Measurements from ENCODE around the gene TBC1D23.
"Not testable (repeated sequence)": the region's sequence is repeated elsewhere in the genome, so short reads cannot be mapped to it uniquely, and the experiment has no call there.

TBC1D23 gene

DNA sequence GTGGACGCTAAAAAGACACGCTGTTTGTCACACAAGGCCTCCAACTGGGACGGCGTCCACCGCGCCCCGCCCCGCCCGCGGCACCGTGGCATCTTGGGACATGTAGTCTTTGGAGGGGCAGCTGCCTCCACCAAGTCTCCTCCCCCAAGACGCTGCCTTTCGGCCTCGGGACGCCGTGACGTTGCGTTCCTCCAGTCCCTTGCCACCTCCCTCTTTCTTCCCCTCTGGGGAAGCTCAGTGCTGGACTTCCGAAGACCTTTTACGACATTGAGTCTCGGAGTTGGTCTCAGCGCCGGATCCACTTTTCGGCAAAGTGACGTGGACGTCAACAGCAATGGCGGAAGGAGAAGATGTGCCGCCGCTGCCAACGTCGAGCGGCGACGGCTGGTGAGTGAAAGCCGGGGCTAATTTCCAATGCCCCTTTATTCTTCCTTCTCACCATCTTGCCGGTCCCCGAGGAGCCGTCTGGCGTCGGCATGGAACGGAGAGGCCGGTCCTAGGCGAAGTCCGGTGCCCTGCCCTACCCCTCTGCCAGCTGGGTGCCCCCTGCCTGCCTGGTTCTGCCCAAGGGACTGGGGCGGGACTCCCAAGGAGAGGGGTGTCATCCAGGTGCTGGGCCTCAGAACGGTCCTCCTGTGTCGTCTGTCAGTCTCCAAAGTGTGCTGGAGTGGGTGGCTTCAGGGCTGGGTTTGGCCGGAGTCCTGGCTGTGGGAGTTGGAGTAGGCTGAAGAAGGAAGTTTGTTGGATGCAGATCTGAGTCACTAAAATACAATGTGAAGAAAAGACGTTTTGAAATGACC is at the start of gene TBC1D23:
TSS of gene TBC1D23 (plus strand) at position 308 of the 800 bp plus-strand sequence. CDS start at position 335, 27 bp downstream.
- DNase-seq (ENCODE audit: low spot score) (peak; percentile 99), FAIRE-seq (peak; percentile 99)

DNA sequence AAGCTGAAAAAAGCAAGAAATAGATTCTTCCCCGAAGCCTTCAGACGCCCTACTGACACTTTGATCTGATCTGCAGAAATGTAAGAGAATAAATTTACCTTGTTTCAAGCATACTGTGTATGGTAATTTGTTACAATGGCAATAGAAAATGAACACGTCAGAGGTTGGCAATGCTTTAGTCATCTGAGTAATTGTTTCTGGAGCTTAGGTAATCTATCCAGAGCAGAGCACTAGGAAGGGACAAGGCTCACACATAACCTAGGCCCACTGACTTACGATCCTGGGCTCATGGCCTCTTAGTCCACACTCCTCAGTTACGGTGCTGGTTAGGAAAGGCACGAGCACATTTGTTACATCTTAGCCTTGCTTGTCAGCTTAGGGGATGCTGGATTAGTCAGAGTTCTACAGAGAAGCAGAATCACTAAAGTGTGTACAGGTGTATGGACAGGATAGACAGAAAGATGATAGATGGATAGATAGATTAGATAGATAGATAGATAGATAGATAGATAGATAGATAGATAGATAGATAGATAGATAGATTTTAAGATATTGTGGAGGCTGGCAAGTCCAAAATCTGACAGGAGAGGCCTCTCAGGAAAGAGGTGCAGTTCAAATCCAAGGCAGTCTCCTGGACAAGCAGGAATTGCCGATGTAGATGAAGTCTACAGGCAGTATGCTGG is 46.8 kb upstream of the TBC1D23 start:
- FAIRE-seq (no peak), DNase-seq (ENCODE audit: low spot score) (no peak)

DNA sequence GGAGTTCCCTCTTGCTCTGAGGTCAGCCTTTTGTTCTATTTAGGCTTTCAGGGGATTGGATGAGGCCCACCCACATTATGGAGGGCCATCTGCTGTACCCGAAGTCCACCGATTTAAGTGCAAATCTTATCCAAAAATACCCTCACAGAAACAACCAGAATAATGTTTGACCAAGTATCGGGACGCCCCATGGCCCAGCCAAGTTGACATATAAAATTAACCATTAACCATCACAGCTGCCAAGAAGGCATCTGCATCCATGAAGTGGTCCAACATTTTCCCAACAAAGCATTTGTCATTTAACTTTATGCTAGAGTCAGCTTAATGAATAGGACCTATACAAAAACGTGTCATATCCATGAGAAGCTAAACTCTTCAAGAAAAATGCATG is 46.2 kb upstream of the TBC1D23 start:
- DNase-seq (ENCODE audit: low spot score) (no peak), FAIRE-seq (peak; percentile 9)

DNA sequence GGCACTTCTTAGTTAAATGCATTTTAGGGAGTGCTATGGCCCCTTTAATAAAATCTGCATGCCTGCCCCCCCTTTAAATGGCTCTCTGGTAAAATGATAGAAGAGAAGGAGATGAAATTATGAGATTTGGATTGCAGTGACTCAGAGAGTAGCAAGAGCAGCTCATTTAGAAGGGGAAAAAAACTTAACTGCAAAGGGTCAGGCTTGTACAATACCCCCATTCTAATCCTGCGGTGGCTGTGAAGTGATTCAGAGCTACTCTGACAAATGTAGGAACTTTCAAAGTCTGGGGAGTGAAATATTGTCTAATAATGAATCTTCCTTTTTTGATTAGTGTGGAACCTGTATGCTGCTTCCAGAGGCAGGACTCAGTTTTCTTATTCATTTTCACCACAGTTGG is 44.1 kb upstream of the TBC1D23 start:
- FAIRE-seq (no peak), DNase-seq (ENCODE audit: low spot score) (peak; percentile 50)

DNA sequence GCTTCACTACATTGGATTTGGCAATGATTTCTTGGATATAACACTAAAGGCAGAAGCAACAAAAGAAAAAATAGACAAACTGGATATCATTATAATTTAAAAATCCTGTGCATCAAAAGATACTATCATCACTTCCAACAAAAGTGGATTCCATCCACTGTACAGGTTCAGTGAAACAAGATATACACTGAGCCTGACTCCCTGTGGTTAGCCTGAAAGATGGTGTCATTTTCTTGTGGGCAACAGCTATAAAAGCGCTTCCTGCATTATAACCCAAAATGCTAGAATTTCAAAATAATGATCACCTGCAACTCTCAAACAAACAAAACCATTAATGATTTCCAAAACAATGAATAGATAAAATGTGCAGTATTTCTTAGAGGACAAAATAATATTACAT is 39.6 kb upstream of the TBC1D23 start:
- DNase-seq (ENCODE audit: low spot score) (no peak), FAIRE-seq (no peak)

DNA sequence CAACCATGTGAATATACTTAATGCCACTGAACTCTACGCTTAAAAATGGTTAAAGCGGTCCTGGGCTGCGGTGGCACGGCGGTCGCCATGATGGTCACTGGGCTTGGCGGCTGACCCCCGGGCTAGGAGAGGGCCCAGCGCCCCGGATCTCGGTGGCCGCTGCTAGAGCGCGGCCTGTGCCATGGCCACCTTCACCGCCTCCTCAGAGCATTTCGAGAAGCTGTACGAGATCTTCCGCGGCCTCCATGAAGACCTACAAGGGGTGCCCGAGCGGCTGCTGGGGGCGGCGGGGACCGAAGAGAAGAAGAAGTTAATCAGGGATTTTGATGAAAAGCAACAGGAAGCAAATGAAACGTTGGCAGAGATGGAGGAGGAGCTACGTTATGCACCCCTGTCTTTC is 35.6 kb upstream of the TBC1D23 start:
- DNase-seq (ENCODE audit: low spot score) (no peak), FAIRE-seq (no peak)

DNA sequence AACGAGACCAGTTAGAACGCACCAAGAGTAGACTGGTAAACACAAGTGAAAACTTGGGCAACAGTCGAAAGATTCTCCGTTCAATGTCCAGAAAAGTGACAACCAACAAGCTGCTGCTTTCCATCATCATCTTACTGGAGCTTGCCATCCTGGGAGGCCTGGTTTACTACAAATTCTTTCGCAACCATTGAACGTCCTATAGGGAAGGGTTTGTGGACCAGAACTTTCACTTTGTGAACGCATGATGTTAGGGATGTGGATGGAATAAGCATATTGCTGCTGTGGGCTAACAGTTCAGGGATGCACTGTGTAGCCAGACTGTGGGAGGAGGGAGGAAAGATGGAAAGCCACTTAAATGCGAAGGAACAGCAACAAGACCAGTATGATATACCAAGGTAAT is 34.9 kb upstream of the TBC1D23 start:
- FAIRE-seq: peak; percentile 72
- no peak for DNase-seq (ENCODE audit: low spot score)

DNA sequence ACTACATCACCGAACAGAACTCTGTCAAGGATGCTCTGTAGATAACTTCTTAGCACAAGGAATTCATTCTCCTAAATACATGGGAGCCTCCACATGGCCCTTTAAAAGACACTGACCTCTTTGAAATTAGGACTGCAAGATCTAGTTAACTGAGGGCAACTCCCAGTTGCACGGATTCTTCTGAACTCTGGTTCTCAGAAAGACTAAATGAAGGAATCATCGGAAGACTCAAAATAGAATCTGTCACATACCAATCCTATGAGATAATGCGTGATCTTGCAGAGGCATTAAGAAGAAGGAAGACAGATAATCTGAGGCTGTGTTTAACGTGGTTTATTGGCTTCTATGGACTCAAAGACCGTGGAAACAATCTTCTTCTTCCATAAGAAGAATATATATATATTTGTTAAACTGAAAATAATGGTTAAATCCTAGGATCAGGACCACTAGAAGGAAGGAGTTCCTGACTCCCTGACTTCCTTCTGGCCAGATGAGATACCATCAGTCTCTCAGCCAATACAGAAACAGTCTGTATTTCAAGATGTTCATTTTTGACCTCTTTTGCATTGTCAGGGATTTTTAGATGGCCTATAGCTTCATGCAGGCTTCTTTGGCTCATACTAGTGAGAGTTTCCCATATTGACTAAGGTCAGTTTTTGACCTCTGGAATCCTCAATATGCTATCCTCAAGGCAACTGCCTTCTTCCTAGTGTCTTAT is 33.9 kb upstream of the TBC1D23 start:
- no peak for FAIRE-seq
- peak; percentile 67 for DNase-seq (ENCODE audit: low spot score)

DNA sequence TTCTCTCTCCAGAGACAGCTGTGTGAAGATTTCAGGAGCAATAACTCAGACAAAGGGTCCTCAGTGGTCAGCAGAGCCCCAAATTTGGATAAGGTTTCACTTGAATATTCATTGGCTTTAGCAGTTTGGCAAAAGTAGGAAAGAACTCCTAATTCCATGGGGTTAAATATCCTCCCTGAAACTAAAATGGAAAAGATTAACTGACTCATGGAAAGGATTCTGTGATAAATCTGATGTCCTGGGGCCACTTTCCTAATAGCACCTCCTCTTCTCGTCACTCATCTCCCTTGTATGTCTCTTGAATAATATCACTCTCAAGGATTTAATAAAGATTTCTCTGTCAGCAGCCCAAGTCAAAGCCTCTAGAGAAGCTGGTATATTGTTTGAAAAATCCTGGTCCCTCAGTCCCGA is 33.3 kb upstream of the TBC1D23 start:
- FAIRE-seq (no peak), DNase-seq (ENCODE audit: low spot score) (no peak)

DNA sequence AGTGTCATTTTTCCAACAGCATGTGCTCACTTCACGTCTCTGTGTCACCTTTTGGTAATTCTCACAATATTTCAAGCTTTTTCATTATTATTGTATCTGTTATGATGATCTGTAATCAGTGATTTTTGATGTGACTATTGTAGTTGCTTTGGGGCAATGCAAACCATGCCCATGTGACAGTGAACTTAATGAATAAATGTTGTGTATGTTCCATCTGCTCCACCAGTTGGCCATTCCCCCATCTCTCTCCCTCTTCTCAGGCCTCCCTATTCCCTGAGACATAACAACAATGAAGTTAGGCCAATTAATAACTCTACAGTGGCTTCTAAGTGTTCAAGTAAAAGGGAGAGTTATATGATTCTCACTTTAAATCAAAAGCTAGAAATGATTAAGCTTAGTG is 32.5 kb upstream of the TBC1D23 start:
- DNase-seq (ENCODE audit: low spot score): no peak
- no peak for FAIRE-seq

DNA sequence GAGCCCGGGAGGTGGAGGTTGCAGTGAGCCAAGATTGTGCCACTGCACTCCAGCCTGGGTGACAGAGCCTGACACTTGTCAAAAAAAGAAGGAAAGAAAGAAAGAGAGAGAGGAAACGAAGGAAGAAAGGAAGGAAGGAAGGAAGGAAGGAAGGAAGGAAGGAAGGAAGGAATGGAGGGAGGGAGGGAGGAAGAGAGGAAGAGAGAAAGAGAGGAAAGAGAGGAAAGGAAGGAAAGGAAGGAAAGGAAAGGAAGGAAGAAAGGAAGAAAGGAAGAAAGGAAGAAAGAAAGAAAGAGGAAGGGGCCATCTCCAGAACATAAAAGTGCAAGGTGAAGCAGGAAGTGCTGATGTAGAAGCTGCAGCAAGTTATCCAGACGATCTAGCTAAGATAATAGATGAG is 31.6 kb upstream of the TBC1D23 start:
- DNase-seq (ENCODE audit: low spot score); FAIRE-seq: not testable (repeated sequence)

DNA sequence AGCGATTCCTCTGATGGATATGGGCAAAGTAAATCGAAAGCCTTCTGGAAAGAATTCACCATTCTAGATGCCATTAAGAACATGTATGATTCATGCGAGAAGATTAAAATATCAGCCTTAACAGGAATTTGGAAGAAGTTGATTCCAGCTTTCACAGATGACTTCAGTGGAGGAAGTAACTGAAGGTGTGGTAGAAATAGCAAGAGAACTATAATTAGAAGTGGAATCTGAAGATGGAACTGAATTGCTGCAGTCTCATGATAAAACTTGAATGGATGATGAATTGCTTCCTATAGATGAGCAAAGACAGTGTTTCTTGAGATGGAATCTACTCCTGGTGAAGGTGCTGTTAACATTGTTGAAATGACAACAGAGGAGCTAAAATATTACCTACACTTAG is 30.1 kb upstream of the TBC1D23 start:
- DNase-seq (ENCODE audit: low spot score): no peak
- peak; percentile 73 for FAIRE-seq

DNA sequence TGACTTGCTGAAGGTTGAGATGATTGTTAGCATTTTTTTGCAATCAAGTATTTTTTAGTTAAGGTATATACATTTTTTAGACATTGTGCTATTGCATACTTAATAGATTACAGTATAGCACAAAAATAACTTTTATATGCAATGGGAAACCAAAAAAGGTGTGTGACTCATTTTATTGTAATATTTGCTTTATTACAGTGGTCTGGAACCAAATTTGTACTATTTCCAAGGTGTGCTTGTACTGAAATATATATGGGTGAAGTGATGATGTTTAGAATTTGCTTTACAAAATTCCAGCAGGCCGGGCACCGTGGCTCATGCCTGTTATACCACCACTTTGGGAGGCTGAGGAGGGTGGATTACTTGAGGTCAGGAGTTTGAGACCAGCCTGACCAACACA is 29.1 kb upstream of the TBC1D23 start:
- DNase-seq (ENCODE audit: low spot score) (no peak), FAIRE-seq (no peak)

DNA sequence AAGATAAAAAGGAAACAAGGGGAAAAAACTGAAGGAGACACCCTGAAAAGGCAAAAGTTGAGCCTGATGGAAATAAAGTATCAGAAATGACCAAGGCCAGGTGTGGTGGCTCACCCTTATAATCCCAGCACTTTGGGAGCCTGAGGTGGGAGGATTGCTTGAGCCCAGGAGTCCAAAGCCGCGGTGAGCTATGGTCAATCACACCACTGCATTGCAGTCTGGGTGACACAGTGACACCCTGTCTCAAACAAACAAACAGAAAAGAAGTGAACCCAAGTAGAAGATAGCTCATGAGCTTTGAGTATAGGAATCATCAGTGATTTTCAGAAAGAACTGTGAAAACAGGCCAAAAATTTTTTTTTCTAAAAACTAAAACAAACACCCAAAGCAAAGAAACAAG is 26.4 kb upstream of the TBC1D23 start:
- FAIRE-seq (no peak), DNase-seq (ENCODE audit: low spot score) (no peak)

DNA sequence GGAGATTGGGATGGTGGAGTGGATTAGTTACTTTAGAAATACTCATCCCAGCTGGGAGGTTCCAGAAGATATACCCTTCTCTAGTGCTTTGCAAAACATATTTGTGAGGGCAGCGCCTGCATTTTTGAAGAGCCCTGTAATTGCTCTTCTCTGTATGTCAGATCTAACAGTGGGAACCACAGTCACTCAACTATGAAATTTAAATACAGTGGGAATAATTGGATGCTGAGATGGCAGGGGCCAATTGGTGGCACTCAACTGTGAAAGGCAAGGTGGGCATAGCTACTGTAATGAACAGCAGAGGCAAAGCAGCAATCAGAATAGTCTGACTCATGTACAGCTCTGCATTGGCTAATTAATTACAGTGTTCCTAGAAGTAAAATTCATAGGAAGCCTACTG is 22.2 kb upstream of the TBC1D23 start:
- DNase-seq (ENCODE audit: low spot score): no peak
- FAIRE-seq: no peak

DNA sequence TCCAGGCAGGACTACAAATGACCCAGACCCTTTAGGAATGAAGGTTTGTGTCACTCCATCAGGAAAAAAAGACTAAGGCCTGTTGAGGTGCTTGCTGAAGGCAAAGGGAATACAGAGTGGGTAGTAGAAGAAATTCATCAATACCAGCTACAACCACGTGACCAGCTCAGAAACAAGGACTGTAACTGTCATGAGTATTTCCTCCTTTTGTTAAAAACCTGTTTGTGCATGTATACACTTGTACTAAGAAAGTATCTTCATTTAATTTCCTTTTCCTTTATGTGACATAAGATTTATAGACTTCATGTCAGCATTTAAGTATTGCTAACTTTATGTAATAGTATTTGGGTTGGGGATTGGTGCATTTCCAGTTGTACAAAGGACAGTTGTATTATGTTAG is 18.3 kb upstream of the TBC1D23 start:
- DNase-seq (ENCODE audit: low spot score); FAIRE-seq: not testable (repeated sequence)

DNA sequence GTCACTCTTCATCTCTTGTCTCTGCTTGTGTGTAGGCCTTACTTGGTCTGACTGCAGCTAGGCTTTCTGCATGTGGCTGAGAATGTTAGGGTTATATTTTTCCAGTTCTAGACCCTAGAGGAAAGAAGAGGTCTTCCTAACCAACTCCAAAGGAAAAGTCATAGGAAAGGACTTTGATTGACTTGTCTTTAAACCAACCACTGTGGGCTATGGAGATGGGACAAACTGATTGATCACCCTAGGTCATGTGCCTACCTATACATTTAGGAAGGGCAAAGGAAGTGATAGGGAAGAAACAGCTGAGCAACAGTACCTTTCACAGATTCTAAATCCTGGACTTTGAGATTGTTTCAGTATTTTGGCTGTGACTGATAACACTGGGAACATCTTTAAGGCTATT is 16.5 kb upstream of the TBC1D23 start:
- FAIRE-seq (no peak), DNase-seq (ENCODE audit: low spot score) (no peak)

DNA sequence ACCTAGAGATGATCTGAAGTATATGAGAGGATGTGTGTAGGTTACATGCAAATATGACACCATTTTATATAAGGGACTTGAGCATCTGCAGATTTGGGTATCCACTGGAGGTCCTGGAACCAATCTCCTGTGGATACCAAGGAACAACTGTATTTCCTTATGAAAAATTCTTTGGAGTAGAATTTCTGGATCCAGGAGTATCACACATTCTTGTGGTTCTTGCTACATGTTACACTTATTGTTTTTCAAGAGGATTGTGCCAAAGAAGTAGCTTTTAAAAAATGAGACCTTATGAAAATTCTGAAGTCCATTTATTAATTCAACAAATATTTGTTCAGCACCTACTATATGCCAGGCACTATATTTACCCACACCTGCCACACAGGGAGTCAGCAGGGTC is 15.7 kb upstream of the TBC1D23 start:
- FAIRE-seq: no peak
- DNase-seq (ENCODE audit: low spot score): no peak

DNA sequence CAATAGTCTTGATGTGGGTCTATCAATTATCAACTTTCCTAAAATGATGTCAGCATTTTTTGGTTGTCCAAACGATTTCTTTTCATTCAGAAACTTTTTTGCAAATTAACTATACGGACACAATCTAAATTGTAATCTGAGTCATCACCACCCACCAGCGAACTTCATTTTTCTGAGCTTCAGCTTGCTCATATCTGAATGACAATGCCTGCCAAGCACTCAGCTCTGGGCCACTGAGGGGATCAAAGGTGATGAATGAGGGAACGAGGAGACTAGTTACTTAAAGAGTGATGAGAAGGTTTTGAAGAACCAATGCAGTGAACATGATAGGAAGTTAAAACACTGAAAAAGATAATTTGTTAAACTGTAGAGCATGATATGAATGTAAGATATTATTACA is 14.9 kb upstream of the TBC1D23 start:
- FAIRE-seq: no peak

DNA sequence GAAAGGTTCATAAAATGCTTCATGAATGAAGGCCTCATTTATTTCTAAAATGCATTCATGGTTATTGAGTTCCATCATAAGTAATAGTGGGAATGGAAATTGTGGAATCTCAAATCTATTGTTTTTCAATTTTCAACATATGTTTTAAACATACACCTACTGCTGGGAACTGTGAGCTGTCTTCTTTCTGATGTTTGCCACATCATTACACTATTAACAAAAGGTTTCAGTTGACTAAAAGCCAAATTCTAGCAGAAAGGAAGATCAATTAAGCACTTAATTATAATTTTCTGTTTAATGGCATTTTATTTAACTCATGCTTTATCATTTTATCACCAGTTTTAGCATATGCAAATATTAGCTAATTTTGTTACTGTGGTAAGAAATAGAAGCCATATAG is 13.8 kb upstream of the TBC1D23 start:
- FAIRE-seq (no peak), DNase-seq (ENCODE audit: low spot score) (no peak)

More for the DNA sequence above, 14.9 kb upstream of the TBC1D23 start:
- DNase-seq (ENCODE audit: low spot score): no peak

DNA sequence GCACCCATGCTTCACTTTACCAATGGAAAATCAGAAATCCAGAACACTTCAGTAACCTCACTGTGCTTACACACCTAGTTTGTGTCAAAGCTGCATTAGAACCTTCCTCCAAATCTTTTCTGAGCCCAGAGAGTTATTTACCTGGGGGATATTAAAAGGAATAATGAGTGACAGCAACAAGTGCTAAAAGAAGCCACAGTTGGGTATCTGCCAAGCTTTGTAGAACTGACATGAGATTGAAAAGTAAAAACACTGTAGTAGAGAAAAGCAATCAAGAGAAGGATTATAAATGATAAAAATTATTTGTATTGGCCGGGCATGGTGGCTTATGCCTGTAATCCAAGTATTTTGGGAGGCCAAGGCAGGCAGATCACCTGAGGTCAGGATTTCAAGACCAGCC is 8.8 kb upstream of the TBC1D23 start:
- DNase-seq (ENCODE audit: low spot score): no peak
- FAIRE-seq: no peak

DNA sequence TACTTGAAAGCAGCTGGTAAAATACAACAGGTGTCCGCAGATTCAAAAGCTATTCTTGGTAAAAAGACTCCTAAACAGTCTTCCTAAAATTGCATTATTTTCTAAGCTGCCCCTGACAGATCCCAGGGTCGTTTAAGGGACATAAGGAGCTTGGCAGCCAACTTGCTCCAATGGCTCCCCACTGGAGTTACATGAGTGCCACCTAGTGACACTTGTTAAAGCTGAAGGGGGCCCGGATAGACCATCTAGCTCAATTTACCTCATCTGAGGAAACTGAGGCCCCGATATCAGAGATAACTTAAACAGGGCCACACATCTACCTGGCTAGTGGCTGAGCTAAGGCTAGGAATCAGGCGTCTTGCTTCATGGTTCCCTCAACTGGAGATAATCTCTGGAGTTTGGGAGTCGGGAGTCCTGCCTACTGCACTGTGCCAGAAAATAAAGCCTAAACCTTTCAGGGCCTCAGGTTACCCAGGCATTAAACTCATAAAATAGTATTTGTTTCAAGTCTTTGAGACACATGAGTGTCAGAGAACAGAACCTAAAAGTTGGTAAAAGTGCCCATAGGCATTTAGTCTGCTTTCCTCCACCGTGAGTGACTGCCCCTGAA is 6.5 kb upstream of the TBC1D23 start:
- peak; percentile 68 for DNase-seq (ENCODE audit: low spot score)

More for the DNA sequence above, 6.5 kb upstream of the TBC1D23 start:
- FAIRE-seq: no peak
